NCI-H1105 treated with DMSO at 0.1 percent for 48 hours (cell line): ENCODE results near the gene WDR55.
A peak's percentile ranks its signal among the peaks of the same experiment; 100 is the strongest.
"Not testable (repeated sequence)": the region's sequence is repeated elsewhere in the genome, so short reads cannot be mapped to it uniquely, and the experiment has no call there.

Experiments
- DNase-seq: peaks from one replicate; lab custom pipeline; 2025; lab: John Stamatoyannopoulos, UW

The WDR55 gene, protein sequence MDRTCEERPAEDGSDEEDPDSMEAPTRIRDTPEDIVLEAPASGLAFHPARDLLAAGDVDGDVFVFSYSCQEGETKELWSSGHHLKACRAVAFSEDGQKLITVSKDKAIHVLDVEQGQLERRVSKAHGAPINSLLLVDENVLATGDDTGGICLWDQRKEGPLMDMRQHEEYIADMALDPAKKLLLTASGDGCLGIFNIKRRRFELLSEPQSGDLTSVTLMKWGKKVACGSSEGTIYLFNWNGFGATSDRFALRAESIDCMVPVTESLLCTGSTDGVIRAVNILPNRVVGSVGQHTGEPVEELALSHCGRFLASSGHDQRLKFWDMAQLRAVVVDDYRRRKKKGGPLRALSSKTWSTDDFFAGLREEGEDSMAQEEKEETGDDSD

DNA sequence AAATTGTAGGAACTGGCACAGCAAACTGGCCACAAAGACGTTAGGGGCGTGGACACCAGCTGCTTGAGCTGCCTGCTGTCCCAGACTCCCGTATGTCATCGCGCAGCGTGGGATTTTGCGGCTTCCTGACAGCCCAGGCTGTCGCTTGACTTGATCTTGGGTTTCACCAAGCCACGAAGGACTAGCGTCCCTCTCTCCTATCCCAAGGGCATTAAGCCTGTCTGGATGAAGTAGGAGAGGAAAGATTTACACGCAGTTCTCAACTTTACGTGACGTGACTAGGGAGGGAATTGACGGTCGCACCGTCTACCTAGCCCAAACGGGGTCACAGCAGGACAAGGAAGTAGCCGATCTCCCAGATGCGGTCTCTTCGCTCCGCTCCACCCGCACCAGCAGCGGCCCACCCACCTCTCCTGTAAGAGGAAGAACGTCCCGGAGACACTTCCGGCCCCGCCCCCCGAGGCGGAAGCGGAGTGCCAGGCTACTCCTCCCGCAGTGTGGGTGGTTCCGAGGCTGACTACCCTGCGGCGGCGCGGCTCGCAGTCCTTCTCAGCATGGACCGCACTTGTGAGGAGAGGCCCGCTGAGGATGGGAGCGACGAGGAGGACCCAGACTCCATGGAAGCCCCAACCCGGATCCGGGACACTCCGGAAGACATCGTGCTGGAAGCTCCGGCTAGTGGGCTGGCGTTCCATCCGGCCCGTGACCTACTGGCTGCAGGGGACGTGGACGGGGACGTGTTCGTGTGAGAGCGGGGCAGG lies at the start of gene WDR55:
Gene WDR55, plus strand, starts transcription at position 546 of the 761 bp plus-strand sequence. Its CDS starts 9 bp downstream, at position 555.
- peak; percentile 80 for DNase-seq

DNA sequence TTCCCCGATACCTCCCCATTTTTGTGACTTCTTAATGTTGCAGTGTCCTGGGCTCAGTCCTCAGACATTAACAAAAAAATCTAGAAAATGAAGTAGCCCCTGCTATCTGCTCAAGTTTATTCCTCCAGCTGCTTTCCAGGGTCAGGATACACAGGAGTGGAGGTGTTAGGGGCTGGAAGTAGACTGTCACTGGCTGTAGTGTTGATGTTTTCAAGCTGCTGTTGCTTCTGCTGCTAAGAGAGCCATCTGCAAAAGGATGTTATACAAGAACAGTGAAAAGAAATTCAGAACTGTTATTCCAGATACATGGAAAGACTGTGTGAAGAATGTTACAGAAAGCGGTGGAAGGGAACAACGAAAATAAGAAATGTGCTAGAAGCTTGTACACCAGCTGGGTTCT lies 42.4 kb upstream of the WDR55 start:
- no peak for DNase-seq

DNA sequence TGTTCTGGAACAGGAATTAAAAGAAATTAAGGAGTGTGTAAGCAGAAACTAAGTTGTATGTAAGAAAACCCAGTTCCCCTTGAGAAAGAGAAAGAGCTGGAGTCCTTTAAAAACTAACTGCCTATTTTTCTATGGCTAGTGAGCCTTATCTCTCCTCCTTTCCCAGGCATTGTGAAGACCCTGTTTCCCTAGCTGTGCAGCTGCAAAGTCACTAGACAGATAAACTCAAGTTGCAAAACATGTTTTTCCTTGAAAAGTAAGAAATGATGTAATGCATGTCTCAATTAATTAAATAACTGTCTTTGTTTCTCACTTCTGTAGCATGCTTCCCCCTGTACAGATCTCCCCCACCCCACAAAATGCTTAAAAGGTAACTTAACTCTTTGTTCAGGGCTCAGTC lies 41.6 kb upstream of the WDR55 start:
- not testable (repeated sequence) for DNase-seq

DNA sequence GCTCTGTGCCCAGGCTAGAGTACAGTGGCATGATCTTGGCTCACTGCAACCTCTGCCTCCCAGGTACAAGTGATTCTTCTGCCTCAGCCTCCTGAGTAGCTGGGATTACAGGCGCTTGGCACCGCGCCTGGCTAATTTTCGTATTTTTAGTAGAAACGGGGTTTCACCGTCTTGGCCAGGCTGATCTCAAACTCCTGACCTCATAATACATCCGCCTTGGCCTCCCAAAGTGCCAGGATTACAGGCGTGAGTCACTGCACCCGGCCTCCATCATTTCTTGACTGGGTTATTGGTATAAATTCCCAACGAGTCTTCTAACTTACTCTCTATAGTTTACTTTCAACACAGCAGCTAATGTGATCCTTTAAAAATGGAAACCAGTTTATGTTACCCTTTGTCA lies 39.8 kb upstream of the WDR55 start:
- DNase-seq = not testable (repeated sequence)

DNA sequence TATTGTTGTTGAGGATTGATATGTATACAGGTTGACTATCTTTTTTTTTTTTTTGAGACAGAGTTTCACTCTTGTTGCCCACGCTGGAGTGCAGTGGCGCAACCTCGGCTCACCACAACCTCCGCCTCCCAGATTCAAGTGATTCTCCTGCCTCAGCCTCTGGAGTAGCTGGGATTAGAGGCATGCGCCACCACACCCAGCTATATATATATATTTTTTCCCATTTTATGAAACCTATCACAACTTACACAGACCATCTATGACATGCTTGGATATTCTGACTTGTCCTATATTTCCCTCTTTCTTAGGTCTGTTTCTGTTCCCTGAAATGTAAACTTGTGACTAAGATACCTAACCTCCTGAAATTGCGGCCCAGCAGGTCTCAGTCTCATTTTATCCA lies 36.7 kb upstream of the WDR55 start:
- no peak for DNase-seq

DNA sequence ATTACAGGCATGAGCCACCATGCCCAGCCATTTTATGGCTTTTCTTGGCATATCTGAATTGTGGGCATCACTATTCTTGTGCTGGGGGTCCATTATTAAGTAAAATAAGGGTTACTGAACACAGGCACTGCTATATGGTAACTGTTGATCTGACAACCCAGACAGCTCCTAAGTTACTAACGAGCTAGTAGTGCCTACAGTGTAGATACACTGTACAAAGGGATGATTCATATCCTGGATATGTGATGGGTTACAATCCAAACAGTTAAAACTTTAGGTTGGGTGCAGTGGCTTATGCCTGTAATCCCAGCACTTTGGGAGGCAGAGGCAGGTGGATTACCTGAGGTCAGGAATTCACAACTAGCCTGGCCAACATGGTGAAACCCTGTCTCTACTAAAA lies 36.0 kb upstream of the WDR55 start:
- no peak for DNase-seq

DNA sequence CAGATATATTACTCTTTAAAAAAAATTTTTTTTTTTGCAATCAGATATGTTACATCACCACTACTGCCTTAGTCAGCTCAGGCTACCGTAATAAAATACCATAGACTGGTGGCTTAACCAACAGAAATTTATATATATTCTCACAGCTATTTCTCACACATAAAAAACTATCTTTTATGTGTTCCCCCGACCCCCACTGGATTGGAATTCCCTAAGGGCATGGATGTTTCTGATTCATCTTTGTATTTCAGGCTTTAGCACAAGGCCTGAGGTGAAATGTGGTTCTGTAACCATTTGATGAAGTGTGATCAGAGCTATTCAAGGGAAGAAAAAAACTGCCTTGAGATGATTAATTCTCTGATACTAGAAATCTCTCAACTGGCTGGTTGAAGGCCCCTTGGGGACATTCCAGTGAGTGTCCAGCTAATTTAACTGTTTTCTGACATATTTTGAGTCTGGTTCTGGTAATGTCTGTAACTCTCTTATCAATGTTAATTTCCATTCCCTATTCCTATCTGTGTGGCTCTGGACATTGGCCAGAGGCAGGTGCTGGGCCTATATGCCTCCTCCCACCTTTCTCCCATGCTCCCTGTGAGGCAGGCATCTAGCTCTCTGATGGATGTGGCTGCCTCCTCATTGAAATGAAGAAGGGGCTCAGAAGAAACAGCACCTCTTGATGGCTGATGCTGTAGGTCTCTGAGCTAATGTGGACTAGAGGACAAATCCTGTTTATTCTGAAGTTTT lies 34.2 kb upstream of the WDR55 start:
- DNase-seq = no peak

DNA sequence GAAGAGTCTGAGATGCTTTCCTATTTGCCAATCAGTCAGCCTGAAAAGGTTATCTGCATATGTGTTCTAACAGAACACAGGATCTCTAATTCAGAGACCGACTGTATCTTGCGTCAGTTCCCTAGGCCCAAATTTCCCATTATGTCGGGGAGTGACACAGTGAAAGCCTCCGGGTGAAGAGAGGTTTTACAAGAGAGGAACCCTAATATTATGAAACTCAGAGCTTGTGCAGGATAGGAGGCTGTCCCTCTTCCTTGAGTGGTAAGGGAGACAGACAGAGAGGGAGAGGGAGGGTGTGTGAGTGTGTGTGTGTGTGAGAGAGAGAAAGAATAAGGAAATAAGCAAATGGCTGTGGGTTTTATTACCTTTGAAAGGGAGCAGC lies 33.7 kb upstream of the WDR55 start:
- DNase-seq = no peak

DNA sequence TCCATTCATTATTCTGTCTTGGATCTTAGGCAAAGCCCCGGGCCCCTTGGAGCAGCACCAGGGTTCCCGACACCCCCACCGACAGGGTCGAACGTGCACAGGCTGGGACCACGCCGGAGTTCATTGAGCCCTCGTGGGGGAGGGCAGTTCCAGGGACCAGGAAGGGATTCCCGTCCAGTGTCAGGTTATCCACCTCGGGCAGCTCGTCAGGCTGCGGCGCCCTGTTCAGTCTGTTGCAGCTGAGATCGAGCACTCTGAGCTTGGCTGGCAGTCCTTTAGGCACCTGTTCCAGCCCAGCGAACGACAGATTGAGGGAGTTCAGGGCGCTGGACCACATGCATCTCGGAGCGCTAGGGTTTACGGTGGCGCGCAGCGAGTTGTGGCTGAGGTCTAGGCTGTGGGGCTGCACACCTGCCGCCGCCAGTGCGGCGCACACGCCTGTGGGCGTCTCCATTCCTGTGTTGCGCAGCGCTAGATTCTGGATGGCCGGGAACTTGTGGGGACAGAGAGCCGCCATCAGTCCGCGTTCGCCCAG lies 32.8 kb upstream of the WDR55 start:
- peak; percentile 35 for DNase-seq

DNA sequence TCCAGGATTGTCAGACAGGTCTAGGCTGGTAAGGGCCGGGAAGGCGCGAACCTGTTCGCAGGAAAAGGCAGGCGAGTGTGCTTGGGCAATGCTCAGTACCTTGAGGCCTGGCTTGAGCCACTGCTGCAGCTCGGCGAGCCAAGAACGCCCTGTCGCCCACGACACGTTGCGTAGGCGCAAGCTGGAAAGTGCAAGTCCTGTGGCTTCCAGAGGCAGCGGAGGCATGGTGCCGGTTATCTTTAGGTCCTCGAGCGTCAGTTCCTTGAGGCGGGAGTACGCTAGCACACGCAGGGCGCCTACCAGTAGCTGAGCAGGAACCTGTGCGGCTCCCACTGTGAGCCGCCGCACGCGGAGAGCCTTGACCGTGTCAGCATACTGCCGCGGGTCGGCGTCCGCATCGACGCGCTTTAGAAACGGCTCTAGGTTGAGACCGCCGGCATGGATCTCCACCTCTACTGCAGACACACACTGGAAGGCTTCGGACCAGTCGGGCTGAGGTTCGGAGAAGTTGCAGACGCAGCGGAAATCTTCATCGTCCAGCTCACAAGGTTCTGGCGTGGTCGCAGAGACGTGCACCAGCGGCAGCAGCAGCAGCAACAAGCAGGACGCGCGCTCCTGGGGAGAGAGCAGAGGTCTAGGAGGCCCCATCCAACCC lies 32.2 kb upstream of the WDR55 start:
- peak; percentile 35 for DNase-seq

DNA sequence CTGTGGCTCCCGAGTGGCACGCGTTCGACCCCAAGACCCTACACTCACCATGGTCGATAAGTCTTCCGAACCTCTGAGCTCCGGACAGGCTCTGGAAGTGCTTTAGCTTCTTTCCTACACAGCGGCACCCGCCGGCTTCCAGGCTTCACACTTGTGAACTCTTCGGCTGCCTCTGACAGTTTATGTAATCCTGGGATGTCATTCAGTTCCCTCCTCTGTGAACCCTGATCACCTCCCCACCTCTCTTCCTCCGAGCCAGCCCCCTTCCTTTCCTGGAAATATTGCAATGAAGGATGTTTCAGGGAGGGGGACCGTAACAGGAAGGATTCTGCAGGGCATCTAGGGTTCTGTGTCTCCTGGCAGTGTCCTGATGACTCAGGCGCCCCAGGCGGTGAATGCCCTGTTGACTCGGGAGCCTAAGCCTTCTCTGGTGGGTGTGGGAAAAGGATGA lies 31.7 kb upstream of the WDR55 start, which contains the start of gene CD14:
Gene CD14, minus strand, starts transcription at position 155 of the 451 bp plus-strand sequence. Its CDS starts 104 bp downstream, at position 51.
- DNase-seq = no peak

DNA sequence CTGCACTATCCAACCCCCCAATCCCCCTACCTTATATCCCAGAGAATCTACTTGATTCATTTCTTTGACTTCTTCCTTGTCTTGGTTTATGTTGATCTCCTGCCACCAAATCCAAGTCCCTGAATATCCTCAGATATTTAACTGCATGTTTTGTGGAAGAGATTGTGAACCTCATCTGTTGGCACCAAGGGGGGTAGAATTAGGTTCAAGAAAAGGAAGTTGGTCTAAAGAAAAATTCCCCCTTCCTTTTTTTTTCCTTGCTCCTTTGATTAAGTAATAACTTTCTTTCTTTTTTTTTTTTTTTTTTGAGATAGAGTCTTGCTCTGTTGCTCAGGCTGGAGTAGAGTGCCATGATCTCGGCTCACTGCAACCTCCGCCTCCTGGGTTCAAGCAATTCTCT lies 31.2 kb upstream of the WDR55 start:
- DNase-seq = no peak

DNA sequence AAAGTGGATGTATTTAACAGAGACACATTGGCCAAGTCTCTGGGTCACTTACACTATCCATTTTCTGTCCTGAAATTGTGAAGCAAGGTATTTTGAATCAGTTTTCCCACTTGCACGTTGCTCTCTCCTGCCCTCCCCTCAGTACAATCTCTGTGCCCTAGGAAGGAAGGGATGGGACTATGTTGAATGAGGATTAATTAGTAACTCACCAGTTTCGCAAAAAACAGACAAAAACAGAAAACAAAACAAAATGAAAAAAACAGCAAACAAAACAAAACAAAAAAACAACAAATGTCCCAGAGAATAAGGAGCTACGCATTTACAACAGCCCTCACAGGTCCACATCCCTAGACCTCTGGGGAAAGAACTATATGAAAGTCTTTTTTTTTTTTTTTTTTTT lies 30.6 kb upstream of the WDR55 start:
- no peak for DNase-seq

DNA sequence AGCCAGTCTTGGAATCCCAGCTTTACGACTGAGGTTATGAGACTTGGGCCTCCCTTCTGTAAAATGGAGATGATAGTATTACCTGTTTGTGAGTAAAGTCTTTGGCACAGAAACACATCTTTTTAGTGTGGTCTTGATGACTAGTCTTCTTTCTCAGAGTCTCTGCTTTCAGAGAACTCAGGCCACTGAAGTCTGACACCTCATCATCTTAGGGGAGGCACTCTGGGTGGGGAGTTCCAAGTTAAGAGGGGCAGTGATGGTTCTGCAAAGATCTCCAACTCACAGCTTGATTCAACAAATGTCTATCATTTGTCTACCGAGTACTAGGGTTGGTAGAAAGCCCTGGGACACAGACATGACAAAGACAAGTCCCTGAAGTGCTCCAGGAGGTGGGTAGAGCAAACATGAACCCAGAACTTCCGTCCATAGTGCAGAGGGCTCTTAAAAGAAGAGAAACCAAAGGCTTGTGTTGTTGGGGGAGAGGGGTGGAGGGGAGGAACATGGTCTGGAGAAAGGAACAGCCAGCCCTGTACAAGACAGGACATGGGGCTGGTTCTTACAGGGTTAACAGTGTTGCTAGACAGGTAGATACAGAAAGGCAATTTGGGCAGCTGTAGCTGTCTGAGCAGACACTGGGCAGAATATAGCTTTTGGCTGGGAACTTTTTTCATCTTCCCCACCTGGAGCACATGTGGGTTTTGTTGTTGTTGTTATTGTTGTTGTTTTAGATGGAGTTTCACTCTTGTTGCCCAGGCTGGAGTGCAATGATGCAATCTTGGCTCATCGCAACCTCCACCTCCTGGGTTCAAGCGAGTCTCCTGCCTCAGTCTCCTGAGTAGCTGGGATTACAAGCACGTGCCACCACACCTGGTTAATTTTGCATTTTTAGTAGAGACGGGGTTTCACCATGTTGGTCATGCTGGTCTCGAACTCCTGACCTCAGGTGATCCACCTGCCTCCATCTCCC lies 29.1 kb upstream of the WDR55 start:
- no peak for DNase-seq

DNA sequence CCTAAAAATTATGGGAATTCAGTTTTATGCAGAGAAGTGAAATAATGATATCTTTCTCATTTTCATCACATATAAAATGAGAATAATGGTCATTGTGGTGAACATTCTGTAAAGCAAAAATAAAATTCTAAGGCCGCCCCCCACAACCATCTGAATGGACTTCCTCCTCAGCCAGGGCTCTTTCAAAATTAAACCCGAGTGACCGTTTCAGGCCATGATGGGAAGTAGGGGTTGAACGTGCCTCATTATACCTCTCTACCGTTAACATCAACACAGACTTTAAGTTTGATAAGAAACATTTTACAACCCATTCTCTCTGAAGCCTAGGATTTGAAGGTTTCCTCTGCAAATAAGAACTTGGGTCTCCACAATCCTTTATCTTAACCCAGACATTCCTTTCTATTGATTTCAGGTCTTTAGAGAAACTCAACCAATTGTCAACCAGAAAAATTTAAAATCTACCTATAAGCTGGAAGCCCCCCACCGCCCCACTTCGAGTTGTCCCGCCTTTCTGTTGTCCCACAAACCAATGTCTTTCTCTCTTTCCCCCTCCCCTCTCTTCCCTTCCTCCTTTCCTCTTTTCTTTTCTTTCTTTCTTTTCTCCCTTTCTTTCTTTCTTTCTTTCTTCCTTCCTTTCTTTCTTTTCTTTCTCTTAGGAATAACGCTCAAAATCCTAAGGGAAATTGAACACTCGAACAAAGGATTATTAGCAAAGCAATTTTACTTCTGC lies 27.2 kb upstream of the WDR55 start:
- DNase-seq = no peak

DNA sequence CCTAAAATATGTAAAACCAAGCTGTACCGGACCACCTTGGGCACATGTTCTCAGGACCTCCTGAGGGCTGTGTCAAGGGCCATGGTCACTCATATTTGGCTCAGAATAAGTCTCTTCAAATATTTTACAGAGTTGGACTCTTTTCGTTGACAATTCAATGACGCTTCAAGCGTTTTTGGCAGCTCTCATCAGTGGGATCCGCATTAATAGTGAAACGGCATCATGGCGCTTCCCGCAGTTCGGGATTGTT lies 25.9 kb upstream of the WDR55 start:
- not testable (repeated sequence) for DNase-seq

DNA sequence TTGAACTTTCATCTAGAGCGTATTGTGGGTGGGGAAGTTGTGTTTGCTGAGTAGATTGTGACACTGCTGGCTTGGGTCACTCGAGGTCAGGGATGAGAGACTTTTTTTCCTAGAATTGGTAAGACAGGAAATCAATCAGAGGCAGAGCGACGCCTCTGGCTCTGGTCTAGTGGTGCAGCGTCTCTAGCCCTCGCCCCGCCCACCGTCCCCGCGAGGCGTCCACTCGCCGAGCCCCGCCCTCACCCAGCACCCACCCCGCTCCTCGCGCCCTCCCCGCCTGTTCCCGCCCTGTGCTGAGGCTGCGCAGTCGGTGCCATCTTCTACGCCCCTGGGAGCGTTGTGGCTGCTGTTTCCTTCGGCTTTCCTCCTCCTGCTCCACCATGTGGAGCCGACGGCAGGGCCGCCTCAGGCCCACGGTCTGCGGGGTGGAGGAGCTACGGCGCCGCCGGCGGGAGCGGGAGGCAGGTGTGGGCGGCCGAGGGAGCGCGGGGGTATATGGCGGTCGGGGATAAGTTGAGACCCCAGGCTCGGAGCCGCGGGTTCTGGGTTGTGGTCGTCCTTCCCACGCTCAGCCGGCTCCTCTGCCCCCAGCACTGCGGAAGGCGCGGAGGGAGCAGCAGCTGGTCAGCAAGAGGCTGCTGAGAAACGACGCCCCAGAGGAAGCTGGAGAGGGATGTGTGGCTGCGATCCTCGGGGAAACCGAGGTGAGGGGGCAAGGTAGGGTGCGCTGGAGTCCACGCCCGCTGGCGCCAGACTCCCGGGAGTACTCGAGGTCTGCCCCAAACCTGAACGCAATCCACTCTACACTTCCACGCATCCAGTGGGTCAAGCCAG lies 25.3 kb upstream of the WDR55 start, which contains the start of gene TMCO6:
Gene TMCO6, plus strand, starts transcription at position 304 of the 834 bp plus-strand sequence. Its CDS starts 77 bp downstream, at position 381.
- peak; percentile 82 for DNase-seq

DNA sequence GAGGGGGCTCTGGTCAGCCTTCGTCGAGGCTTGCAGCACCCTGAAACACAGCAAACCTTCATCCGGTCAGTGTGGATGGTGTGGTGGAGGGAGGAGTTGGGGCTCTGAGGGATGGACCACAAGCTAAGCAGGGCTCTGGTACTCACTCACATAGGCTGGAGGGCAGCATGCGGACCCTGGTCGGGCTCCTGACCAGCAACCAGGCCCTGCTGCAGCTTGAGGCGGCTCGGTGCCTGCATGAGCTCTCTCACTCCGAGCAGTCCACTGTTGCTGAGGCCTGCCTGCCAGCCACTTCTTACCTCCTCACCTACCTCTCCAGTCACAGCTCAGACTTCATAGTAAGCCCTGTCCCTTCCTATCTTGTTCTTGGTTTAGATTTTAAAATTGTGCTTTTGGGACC lies 23.0 kb upstream of the WDR55 start:
- DNase-seq = no peak

DNA sequence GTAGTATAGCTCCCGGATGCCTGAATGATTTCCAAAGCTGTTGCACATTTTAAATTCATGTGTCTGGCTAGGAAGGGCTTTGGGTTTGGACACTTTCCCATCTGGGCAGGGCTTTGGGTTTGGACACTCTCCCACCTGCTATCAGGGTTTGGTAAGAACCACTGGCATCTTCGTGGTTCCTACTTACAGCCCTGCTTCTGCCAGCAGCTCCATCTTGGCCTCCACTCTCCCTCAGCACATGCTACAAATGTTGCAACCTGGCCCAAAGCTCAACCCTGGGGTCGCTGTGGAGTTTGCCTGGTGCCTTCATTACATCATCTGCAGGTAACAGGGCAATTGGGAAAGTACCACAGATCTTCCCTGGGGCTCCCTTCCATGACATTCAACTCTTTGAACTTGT lies 22.0 kb upstream of the WDR55 start:
- no peak for DNase-seq
